NCI-H748 treated with DMSO at 0.1 percent for 48 hours (cell line): ENCODE measurements around the gene LONP1.
"Not testable (repeated sequence)": the region's sequence is repeated elsewhere in the genome, so short reads cannot be mapped to it uniquely, and the experiment has no call there.

Experiments
- DNase-seq: peaks from one replicate; lab custom pipeline; 2025; lab: John Stamatoyannopoulos, UW

Gene LONP1, protein sequence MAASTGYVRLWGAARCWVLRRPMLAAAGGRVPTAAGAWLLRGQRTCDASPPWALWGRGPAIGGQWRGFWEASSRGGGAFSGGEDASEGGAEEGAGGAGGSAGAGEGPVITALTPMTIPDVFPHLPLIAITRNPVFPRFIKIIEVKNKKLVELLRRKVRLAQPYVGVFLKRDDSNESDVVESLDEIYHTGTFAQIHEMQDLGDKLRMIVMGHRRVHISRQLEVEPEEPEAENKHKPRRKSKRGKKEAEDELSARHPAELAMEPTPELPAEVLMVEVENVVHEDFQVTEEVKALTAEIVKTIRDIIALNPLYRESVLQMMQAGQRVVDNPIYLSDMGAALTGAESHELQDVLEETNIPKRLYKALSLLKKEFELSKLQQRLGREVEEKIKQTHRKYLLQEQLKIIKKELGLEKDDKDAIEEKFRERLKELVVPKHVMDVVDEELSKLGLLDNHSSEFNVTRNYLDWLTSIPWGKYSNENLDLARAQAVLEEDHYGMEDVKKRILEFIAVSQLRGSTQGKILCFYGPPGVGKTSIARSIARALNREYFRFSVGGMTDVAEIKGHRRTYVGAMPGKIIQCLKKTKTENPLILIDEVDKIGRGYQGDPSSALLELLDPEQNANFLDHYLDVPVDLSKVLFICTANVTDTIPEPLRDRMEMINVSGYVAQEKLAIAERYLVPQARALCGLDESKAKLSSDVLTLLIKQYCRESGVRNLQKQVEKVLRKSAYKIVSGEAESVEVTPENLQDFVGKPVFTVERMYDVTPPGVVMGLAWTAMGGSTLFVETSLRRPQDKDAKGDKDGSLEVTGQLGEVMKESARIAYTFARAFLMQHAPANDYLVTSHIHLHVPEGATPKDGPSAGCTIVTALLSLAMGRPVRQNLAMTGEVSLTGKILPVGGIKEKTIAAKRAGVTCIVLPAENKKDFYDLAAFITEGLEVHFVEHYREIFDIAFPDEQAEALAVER

GRCh38 chr19:5719961-5720790 lies at the start of gene LONP1, which contains the start of gene CATSPERD:
Gene LONP1, minus strand, starts transcription at chr19:5720146. Its CDS starts 14 bp downstream, at chr19:5720132.
Gene CATSPERD, plus strand, starts transcription at chr19:5720637. Its CDS starts 101 bp downstream, at chr19:5720738.
- peak; percentile 89 for DNase-seq

- DNase-seq: no peak
Observed at GRCh38 chr19:5767949-5768348, 48.0 kb upstream of the LONP1 start.

DNA sequence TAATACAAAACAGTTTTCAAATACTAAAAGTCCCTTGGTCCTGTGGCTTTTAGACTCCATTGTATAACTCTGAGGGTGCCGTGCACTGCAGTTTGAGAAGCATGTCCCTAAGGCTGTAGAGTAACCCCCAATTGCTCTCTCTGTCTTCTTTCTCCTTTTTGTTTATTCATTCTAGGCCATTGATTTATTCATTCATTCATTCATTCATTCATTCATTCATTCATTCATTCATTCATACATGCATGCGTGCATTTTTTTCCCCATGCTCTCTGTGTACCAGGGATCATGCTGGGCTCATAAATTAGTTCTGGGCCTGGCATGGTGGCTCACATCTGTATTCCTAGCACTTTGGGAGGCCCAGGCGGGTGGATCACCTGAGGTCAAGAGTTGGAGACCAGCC lies 45.3 kb upstream of the LONP1 start:
- DNase-seq: no peak

- DNase-seq: no peak
Observed at GRCh38 chr19:5762608-5763217, 42.8 kb upstream of the LONP1 start.

- DNase-seq: no peak
Observed at GRCh38 chr19:5753743-5754142, 33.8 kb upstream of the LONP1 start.

- DNase-seq: no peak
Observed at GRCh38 chr19:5751709-5752108, 31.8 kb upstream of the LONP1 start.

GRCh38 chr19:5749505-5749904 lies 29.6 kb upstream of the LONP1 start:
- DNase-seq: no peak

- DNase-seq: not testable (repeated sequence)
Observed at GRCh38 chr19:5748920-5749319, 29.0 kb upstream of the LONP1 start.

DNA sequence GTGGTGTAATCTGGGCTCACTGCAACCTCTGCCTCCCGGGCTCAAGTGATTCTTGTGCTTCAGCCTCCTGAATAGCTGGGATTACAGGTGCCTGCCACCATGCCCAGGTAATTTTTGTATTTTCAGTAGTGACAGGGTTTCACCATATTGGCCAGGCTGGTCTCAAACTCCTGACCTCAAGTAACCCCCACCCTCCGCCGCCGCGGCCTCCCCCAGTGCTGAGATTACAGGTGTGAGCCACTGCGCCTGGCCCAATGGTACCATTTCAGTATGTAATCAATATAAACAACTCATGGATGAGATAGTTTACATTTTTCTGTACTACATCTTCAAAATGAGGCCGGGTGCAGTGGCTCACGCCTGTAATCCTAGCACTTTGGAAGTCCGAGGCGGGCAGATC lies 25.1 kb upstream of the LONP1 start:
- DNase-seq: not testable (repeated sequence)

- no peak for DNase-seq
Observed at GRCh38 chr19:5743630-5744029, 23.7 kb upstream of the LONP1 start.

DNA sequence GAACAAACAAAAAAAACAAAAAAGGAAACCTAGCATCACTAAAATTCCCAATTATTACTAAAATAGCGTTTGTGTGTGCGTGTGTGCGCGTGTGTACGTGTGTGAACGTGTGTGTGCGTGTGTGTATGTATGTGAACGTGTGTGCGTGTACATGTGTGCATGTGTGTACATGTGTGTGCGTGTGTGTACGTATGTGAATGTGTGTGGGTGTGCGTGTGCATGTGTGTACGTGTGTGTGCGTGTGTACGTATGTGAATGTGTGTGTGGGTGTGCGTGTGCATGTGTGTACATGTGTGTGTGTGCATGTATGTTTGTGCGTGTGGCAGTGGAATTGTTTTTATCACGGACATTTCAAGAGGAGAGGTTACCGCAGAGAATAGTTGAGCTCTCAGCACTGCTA lies 22.1 kb upstream of the LONP1 start:
- DNase-seq: no peak

DNA sequence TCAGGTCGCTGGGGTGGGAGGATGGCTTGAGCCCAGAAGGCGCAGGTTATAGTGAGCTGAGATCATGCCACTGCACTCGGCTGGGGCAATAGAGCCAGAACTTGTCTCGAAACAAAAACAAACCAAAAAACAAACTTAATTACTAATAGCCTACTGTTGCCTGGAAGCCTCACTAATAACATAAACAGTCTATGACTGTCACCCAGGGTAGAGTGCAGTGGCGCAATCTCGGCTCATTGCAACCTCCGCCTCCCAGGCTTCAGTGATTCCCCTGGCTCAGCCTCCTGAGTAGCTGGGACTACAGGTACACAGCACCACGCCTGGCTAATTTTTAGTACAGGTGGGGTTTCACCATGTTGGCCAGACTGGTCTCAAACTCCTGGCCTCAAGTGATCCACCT lies 18.5 kb upstream of the LONP1 start:
- DNase-seq: no peak

DNA sequence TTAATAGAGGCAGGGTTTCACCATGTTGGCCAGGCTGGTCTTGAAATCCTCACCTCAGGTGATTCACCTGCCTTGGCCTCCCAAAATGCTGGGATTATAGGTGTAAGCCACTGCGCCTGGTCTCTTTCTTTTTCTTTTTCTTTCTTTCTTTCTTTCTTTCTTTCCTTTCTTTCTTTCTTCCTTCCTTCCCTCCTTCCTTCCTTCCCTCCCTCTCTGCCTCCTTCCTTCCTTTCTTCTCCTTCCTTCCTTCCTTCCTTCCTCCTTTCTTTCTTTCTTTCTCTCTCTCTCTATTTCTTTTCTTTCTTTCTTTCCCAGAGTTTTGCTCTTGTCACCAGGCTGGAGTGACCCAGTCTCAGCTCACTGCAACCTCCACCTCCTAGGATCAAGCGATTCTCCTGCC lies 13.2 kb upstream of the LONP1 start:
- not testable (repeated sequence) for DNase-seq

DNA sequence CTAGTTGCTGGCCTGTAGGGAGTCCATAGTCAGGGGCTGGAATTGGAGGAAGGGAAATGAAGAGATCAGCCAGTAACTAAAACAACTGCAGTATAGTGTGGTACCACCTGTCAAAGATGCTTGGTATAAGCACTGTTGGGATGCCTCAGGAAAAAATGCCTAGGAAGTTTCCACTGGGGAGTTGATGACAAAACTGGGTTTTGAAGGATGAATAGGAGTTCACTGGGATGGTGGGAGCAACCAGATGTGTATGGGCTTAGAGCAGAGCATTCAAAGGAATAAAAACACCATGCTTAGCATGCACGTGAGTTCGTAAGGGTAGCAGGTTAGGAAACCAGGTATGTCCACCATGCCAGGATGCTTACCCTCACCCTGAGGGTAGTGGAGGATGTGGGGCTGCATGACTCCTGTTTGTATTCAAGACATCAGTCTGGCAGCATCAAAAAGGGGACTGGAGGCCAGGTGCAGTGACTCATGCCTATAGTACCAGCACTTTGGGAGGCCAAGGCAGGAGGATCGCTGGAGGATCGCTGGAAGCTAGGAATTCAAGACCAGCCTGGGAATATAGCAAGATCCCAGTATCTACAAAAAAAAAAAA lies 7.6 kb upstream of the LONP1 start:
- DNase-seq: no peak

GRCh38 chr19:5719274-5719960 lies 529 bp downstream of the LONP1 start:
- no peak for DNase-seq

GRCh38 chr19:5718579-5719273 lies 1.2 kb downstream of the LONP1 start:
- DNase-seq: no peak

GRCh38 chr19:5718037-5718578 lies 1.8 kb downstream of the LONP1 start:
- no peak for DNase-seq

- no peak for DNase-seq
Observed at GRCh38 chr19:5717215-5717935, 2.6 kb downstream of the LONP1 start.

DNA sequence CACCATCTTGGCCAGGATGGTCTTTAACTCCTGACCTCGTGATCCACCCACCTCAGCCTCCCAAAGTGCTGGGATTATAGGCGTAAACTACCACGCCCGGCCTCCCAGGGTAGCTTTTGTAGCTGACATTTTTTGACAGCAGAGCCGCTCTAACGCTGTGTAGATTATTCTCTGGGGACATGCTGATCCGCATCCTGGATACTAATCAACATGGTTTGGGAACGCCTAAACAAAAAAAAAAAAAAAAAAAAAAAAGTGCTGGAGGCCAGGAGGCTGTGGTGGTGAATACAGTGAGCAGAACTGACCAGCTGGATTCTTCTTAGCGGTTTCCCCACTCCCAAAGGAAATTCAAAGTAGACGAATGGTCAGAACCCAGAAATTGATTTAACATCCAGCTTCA lies 5.1 kb downstream of the LONP1 start:
- no peak for DNase-seq
